Right atrium auricular region (tissue), 2 donors: Measurements from ENCODE around the gene CAMTA1. TPM values are rescaled to one million over a fixed set of nuclear protein-coding genes. Genes with fewer than 3 reads are reported as not detected.
"Not testable (repeated sequence)": the region's sequence is repeated elsewhere in the genome, so short reads cannot be mapped to it uniquely, and the experiment has no call there.

Source experiments
- DNase-seq: peaks from one replicate; pipeline ENCODE4 v3.0.0-alpha.2; 2019; ENCODE audit warnings: low spot score
- H3K27ac ChIP-seq, 2 donors: fragments of 200-600 bp; sonication (generic); 1 replicate in 1 of 2; 2 replicates in 1 of 2; pipeline ENCODE4 v1.5.1; 2016 to 2019
- H3K27me3 ChIP-seq, 2 donors: fragments of 200-600 bp; sonication (generic); one replicate each; pipeline versions ENCODE4 v1.5.1 to v1.6.0; 2017 to 2019
- H3K36me3 ChIP-seq: fragments of 200-600 bp; sonication (generic); one replicate; pipeline ENCODE4 v1.5.1; 2016
- H3K4me1 ChIP-seq, 2 donors: fragments of 200-600 bp; sonication (generic); one replicate each; pipeline versions ENCODE4 v1.5.1 to v1.6.0; 2017 to 2019
- H3K4me3 ChIP-seq, 2 donors: fragments of 200-600 bp; sonication (generic); 1 replicate in 1 of 2; 2 replicates in 1 of 2; pipeline ENCODE4 v1.5.1; 2017 to 2019; ENCODE audit warnings: mild to moderate bottlenecking in 1 of 2, moderate library complexity in 1 of 2
- H3K9me3 ChIP-seq, 2 donors: fragments of 200-600 bp; sonication (generic); one replicate each; pipeline ENCODE4 v1.5.1; 2019
- CTCF ChIP-seq, 2 donors: fragments of 200-600 bp; sonication (generic); IDR thresholded peaks; one replicate each; pipeline ENCODE4 v1.5.1; 2019; ENCODE audit warnings: antibody characterized with exemption in 2 of 2
- total RNA-seq, 2 donors: library from RNA; depleted of rRNA; stranded (reverse); fragments of >200 nt; gene quantifications; one replicate each; pipeline ENCODE4 v1.1.0, GENCODE V29; 2016

Gene CAMTA1
- total RNA-seq, 2 donors from 2014 or later = 132 to 190 TPM

GRCh38 chr1:6842301-6842700 is 57.0 kb downstream of the CAMTA1 start:
- no peak for DNase-seq
- Histone ChIP-seq H3K9me3 (no peaks in the 10 kb centered on the region), H3K4me3 (no peak overlapping the region), H3K36me3 (no peaks in the 10 kb centered on the region), H3K27ac (no peak overlapping the region), H3K4me1 (peaks cover 0 to 6% of the 10 kb centered on the region in 2 donors), H3K27me3 (no peaks in the 10 kb centered on the region)
- TF ChIP-seq CTCF (IDR thresholded peaks at IDR 0.05) = no peak

DNA sequence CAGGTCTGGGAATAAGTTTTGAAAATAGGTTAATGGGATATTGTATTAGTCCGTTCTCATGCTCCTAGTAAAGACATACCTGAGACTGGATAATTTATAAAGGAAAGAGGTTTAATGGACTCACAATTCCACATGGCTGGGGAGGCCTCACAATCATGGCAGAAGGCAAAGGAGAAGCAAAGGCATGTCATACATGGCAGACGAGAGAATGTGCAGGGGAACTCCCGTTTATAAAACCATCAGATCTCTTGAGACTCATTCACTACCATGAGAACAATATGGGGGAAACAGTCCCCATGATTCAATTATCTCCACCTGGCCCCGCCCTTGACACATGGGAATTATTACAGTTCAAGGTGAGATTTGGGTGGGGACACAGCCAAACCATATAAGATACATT is 60.5 kb downstream of the CAMTA1 start:
- DNase-seq, H3K4me3 ChIP-seq, H3K36me3 ChIP-seq, H3K9me3 ChIP-seq, H3K27me3 ChIP-seq, H3K27ac ChIP-seq: not testable (repeated sequence)
- H3K4me1 ChIP-seq = peaks cover 0 to 10% of the 10 kb centered on the region in 2 donors

DNA sequence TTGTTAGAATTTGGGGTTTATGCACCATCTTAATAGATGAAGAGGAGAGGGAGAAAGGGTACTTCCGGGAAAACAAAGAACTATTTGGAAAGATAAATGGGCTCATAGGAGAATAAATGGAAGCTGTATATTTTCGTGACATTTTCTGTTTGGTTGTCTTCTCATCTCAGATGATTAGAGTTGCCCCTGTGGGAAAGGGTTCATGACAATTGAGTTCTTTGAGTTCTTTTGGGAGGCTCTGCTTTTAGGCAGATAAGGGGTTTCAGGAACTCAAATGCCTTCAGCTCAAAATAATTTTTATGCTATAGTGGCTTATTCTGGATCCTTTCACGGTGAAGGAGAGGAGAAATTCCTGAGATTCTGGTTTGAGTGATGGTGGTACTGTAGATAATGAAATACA is 63.6 kb downstream of the CAMTA1 start:
- no peak for DNase-seq
- no peak overlapping the region for H3K27ac ChIP-seq
- no peaks in the 10 kb centered on the region for H3K27me3 ChIP-seq
- no peak overlapping the region for H3K4me3 ChIP-seq
- no peaks in the 10 kb centered on the region for H3K9me3 ChIP-seq
- no peak for TF ChIP-seq CTCF (IDR thresholded peaks at IDR 0.05)
- no peaks in the 10 kb centered on the region for H3K36me3 ChIP-seq
- peaks cover 0 to 4% of the 10 kb centered on the region in 2 donors for H3K4me1 ChIP-seq

- Histone ChIP-seq H3K4me1 (peaks cover 0 to 4% of the 10 kb centered on the region in 2 donors), H3K4me3 (no peak overlapping the region), H3K36me3 (no peaks in the 10 kb centered on the region), H3K9me3 (no peaks in the 10 kb centered on the region), H3K27me3 (no peaks in the 10 kb centered on the region), H3K27ac (no peak overlapping the region)
- no peak for TF ChIP-seq CTCF (IDR thresholded peaks at IDR 0.05)
- no peak for DNase-seq
These were observed 65.3 kb downstream of the CAMTA1 start for GRCh38 chr1:6850537-6850936.

- H3K4me1 ChIP-seq = peaks cover 0 to 4% of the 10 kb centered on the region in 2 donors
- no peak overlapping the region for H3K4me3 ChIP-seq
- no peak for DNase-seq
- no peaks in the 10 kb centered on the region for H3K36me3 ChIP-seq
- H3K27ac ChIP-seq = no peak overlapping the region
- H3K9me3 ChIP-seq = no peaks in the 10 kb centered on the region
- no peak for TF ChIP-seq CTCF (IDR thresholded peaks at IDR 0.05)
- H3K27me3 ChIP-seq = no peaks in the 10 kb centered on the region
These were observed 67.1 kb downstream of the CAMTA1 start for GRCh38 chr1:6852136-6852890.

DNA sequence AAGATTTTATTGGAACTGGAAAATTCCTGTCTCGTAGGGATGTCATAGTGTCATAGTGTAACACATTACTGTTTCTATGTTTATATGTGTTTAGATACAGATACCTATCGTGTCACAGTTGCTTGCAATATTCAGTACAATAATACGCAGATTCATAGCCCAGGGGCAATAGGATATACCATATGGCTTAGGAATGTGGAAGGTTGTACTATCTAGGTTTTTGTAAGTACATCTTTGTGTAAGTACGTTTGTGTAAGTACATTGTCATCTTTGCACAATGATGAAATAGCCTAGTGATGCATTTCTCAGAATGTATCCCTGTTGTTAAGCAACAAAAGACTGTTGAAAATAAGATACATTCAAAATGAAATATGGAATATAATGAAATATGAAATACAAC is 68.9 kb downstream of the CAMTA1 start:
- Histone ChIP-seq H3K27me3 (no peaks in the 10 kb centered on the region), H3K4me1 (peaks cover 0 to 4% of the 10 kb centered on the region in 2 donors), H3K36me3 (no peaks in the 10 kb centered on the region), H3K9me3 (no peaks in the 10 kb centered on the region), H3K4me3 (no peak overlapping the region), H3K27ac (no peak overlapping the region)
- TF ChIP-seq CTCF (IDR thresholded peaks at IDR 0.05) = no peak
- DNase-seq = no peak
